B cell (primary cell): ENCODE results near the gene CCDC107.

Experiments
- EZH2 ChIP-seq: IDR thresholded peaks from 2 replicates; pipeline ENCODE4 v1.6.1; 2012; ENCODE audit warnings: borderline replicate concordance, low read depth, mild to moderate bottlenecking, moderate library complexity, low read length; ENCODE audit not compliant: insufficient read depth, poor library complexity, severe bottlenecking
- TF ChIP-seq, protein P1 (sequence below): fragments of 200-600 bp; IDR thresholded peaks from one replicate; pipeline ENCODE4 v1.8.0; 2022; ENCODE audit warnings: antibody characterized with exemption, mild to moderate bottlenecking

DNA sequence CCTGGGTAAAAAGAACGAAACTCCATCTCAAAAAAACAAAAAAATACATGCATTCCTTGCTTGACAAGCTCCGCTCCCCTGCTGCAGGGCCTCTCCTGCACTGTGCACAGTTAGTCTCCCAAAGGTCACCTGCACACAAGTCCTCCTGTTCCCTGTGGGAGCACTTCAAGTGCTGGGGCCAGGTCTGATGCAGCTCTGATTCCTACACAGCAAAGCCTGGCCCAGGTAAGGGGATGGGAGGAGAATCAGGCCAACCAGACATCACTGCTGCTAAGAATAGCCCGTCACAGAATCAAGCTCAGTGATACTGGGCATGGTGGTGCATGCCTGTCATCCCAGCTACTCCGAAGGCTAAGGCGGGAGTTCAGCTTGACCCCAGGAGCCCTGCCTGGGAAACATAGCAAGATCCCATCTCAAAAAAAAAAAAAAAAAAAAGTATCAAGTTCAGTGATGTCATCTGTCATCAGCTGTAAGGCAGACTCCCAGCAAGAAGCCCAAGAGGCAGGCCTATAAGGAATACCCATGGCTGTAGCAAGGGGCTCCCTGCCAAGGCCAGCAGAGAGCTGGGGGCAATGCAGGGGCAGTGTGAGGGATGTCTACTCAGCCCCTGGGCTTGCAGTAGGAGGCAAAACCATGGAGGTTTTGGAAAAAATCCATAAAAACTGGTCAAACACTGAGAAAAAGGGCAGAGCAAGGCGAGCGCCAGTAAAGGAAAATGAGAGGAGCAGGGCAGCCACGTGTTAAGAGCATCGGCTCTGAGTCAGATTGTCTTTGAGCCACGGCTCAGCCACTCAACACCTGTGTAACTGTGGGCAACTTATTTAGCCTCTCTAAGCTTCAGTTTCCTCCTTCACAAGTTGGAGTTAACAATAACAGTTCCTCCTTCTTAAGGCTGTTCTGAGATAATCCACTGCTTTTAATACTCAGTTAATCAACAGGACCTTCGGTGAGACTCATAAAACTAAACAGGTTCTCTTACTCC, 28.4 kb downstream of the CCDC107 start:
- TF ChIP-seq, protein P1, sequence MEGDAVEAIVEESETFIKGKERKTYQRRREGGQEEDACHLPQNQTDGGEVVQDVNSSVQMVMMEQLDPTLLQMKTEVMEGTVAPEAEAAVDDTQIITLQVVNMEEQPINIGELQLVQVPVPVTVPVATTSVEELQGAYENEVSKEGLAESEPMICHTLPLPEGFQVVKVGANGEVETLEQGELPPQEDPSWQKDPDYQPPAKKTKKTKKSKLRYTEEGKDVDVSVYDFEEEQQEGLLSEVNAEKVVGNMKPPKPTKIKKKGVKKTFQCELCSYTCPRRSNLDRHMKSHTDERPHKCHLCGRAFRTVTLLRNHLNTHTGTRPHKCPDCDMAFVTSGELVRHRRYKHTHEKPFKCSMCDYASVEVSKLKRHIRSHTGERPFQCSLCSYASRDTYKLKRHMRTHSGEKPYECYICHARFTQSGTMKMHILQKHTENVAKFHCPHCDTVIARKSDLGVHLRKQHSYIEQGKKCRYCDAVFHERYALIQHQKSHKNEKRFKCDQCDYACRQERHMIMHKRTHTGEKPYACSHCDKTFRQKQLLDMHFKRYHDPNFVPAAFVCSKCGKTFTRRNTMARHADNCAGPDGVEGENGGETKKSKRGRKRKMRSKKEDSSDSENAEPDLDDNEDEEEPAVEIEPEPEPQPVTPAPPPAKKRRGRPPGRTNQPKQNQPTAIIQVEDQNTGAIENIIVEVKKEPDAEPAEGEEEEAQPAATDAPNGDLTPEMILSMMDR = no peak
- no peak for TF ChIP-seq EZH2
